VCaP (cell line): ENCODE measurements around the gene AP5Z1.
"Not testable (repeated sequence)": the region's sequence is repeated elsewhere in the genome, so short reads cannot be mapped to it uniquely, and the experiment has no call there.

Experiments used
- H3K27ac ChIP-seq: fragments of 450-650 bp; 2 replicates; pipeline ENCODE4 v1.5.1; 2017
- TF ChIP-seq, protein P1 (sequence below): fragments of 450-650 bp; conservative IDR thresholded peaks from 2 replicates; pipeline ENCODE4 v1.5.1; 2017; ENCODE audit warnings: mild to moderate bottlenecking, moderate library complexity

The AP5Z1 gene

GRCh38 chr7:4791101-4791737 is 15.8 kb downstream of the AP5Z1 start:
- no peak overlapping the region for H3K27ac ChIP-seq
- TF ChIP-seq, protein P1, sequence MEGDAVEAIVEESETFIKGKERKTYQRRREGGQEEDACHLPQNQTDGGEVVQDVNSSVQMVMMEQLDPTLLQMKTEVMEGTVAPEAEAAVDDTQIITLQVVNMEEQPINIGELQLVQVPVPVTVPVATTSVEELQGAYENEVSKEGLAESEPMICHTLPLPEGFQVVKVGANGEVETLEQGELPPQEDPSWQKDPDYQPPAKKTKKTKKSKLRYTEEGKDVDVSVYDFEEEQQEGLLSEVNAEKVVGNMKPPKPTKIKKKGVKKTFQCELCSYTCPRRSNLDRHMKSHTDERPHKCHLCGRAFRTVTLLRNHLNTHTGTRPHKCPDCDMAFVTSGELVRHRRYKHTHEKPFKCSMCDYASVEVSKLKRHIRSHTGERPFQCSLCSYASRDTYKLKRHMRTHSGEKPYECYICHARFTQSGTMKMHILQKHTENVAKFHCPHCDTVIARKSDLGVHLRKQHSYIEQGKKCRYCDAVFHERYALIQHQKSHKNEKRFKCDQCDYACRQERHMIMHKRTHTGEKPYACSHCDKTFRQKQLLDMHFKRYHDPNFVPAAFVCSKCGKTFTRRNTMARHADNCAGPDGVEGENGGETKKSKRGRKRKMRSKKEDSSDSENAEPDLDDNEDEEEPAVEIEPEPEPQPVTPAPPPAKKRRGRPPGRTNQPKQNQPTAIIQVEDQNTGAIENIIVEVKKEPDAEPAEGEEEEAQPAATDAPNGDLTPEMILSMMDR = no peak

- TF ChIP-seq, protein P1 = 0 out of 2 replicates have a peak, but pooled peaks have one; percentile 12
- H3K27ac ChIP-seq = no peak overlapping the region
These were observed 16.5 kb downstream of the AP5Z1 start for GRCh38 chr7:4791738-4792536.

DNA sequence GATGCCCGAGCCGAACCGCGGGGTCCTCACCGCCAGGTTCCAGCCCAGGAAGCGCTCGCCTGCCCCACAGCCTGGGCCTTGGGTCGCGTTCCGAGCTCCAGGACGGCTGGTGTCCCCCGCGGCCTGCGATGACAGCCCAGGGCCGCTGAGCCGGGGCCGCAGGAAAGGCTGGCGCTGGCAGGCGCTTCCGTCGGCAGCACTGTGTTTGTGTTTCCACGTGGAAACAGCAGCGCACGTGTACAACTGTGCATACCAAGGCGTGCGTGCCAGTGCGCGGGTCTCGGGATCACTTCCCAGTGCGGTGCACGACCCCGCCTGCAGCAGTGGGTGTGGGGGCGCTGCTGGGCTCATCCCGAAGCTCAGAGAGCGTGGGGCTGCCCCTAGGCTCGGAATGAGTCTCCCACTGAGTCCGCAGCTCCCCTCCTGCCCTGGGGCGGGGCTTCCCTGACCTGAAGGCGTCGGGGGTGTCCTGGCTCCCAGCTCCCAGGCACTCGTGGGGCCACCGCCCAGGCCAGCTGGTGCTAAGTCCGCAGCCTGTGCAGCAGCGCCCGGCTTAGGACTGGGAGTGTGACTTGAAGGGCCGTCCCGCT is 17.2 kb downstream of the AP5Z1 start:
- no peak overlapping the region for H3K27ac ChIP-seq
- TF ChIP-seq, protein P1 = no peak

DNA sequence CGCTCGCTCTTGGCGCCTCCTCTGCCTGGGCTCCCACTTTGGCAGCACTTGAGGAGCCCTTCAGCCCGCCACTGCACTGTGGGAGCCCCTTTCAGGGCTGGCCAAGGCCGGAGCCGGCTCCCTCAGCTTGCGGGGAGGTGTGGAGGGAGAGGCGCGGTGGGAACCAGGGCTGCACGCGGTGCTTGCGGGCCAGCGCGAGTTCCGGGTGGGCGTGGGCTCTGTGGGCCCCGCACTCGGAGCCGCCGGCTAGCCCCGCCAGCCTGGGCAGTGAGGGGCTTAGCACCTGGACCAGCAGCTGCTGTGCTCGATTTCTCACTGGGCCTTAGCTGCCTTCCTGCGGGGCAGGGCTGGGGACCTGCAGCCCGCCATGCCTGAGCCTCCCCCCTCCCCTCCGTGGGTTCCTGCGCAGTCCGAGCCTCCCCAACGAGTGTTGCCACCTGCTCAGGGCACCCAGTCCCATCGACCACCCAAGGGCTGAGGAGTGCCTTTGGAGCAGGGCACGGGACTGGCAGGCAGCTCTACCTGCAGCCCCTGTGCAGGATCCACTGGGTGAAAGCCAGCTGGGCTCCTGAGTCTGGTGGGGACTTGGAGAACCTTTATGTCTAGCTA is 18.1 kb downstream of the AP5Z1 start:
- not testable (repeated sequence) for H3K27ac ChIP-seq

- H3K27ac ChIP-seq = not testable (repeated sequence)
These were observed 18.7 kb downstream of the AP5Z1 start for GRCh38 chr7:4794171-4794570.

- H3K27ac ChIP-seq = no peak overlapping the region
- TF ChIP-seq, protein P1 = no peak
These were observed 19.3 kb downstream of the AP5Z1 start for GRCh38 chr7:4794591-4795350.

- no peak overlapping the region for H3K27ac ChIP-seq
- TF ChIP-seq, protein P1 = no peak
These were observed 21.0 kb downstream of the AP5Z1 start for GRCh38 chr7:4796453-4796852.
